G401.6 (cell line): ENCODE measurements around the gene SPEF1.

Experiments used
- FAIRE-seq: peaks from 2 replicates; lab custom pipeline; 2012; peaks lifted over from hg19 to GRCh38; lab: Jason Lieb, UNC

The SPEF1 gene

DNA sequence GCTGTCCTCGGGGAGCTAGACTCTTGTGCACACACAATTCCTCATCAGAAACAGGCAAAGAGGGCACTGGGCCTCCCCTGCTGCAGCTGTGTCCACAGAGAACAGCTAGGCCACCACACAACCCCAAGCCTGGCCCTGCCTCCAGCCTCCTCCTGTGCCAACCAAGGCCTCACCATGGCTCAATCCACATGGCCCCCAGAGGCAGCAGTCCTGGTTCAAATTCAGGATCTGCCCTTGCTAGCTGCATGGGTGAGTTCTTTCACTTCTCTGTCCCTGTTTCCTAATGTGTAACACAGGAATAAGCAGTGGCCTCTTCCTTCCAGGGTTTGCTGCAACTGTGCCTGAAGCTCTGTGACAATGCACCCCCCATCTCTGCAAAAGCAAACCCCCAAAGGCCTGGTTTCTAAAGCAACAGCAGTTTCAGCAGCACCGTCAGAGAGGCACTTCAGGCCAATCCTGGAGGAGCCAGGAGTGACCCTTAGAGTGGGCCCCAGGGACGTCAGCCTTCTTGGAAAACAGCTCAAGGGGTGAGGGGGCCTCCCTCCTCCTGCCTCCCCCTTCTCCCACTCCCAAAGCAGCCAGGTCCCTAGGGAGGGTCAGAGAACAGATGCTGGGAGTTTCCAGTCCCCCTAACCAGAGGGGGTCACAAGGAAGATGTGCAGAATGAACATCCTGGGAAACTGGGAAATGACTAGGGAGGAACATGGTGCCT is 15.9 kb downstream of the SPEF1 start:
- no peak for FAIRE-seq

DNA sequence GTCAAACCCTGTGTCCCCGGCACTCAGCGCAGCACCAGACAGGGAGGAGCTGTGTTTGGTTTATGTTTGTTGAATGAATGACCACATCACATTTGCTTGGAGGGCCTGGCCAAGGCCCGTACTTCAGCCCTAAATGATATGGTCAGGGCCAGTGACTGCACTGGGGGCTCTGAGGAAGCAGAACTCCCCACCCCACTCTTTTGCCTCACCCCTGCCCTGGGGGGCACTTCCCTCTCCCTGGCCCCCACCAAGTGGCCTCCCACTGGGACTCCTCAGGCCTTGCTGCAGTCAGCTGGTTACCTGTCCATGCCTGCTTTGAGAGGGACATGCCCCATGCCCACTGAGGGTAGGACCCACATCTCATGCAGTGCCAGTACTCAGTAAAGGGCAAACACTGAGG is 16.6 kb downstream of the SPEF1 start:
- no peak for FAIRE-seq

DNA sequence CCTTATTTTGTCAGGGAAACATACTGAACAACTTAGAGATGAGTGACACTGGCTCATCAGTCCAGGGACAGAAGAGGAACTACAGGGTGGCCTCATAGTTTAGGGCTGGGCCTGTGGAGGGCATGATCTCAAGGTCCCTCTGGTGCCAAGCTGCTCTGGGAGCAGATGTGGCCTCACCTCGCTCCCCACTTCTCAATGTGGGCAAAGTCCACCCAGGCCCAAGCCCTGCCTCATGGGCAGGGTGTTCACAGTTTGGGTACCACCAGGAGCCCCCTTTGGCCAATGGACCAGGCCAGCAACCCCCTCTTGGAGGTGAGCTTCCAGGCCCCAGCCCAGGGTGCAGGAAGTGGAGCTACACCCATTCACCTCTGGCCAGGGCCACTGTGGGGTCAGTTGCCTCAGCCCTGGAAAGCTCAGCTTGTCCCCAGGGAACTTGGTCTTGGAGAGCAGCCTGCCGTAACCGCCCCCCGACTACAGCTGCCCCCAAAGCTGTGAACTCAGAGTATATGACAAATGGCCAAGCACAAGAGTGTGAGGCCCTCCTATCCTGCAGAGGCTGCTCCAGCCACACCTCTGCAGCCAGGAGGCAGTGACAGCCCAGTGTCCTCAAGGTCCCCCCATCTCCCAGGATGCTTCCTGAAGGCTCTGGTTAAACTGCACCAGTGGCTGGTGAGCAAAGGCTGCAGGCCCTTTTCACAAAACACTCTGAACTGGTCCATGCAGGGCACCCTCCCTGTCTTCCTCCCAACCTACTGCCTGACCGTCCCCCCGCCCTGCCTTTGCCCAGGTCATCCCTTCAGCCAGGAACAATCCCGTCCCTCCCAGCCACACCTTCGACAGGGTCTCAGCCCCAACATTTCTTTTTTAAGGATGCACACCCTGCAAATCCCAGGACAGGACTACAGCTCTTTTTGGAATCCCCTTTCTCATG is 17.3 kb downstream of the SPEF1 start:
- no peak for FAIRE-seq

DNA sequence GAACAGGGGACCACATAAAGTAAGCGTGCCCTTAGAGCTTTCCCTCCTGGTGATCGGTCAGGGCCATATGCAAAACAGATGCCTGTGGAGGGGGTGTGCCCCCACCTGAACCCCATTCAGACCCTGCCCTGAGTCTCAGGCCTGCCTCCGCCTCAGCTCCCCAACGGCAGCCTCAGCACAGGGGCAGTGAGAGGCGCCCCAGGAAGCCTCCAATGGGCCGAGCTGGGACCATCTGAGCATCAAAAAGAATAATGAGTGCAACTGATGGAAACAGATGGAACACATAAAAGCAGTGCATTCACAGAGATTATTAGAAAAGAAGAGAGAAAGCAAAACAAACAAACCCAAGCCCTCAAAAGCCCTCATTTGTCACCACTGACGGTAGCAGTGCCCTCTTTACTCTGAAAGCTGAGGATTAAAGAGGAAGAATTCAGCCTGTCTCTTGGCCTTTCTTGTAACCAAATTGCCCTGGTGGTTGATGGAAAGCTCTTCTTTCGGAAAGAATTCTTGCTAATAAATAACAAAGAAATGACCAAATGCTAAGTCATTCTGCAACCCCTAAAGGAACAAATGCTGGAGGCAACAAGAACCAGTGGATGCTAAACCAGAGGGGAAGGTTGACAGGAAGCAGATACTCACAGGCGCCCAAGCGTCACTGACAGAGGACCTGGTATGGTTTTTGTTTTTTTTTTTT is 20.4 kb downstream of the SPEF1 start:
- FAIRE-seq = no peak

DNA sequence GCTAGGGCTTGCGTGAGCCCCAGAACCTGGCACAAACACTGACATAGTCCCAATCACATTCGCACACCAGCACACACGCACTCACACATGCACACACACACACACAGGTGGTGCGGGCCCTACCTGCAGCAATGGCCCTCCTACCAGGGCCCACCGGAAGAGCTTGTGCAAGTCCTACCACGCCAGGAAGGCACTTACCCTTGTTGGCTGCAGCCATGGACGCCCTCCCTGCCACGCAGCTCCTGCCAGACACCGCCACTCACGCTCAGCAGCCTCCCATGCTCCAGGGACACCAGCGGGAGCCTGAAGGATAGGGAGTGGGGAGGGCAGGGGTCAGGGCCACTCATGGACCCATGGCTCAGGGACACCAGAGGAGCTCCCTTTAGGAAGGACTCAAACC is 21.4 kb downstream of the SPEF1 start:
- FAIRE-seq = no peak

DNA sequence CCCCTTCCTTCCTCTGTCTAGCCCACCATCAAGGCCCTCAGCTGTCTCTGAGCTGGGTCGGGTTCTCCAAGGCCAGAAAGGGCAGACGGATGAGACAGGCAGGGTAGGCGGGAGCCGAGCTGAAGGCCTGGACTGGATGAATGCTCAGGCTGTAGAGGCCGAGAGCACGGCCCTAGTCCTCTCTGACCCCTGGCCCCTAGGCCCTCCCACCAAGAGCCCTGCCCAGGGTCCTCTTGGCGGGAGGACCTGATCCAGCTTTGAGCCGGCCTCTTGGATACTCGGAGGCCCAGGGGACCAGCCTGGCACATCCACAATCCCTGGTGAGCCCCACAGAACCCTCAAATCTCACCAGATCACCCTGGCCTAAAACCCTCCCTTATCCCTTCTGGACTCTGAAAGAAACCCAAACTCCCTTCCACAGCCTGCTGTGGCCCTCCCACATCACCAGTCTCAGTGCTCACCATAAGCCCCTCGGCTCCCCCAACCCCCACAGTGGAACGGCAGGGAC is 21.9 kb downstream of the SPEF1 start:
- no peak for FAIRE-seq

DNA sequence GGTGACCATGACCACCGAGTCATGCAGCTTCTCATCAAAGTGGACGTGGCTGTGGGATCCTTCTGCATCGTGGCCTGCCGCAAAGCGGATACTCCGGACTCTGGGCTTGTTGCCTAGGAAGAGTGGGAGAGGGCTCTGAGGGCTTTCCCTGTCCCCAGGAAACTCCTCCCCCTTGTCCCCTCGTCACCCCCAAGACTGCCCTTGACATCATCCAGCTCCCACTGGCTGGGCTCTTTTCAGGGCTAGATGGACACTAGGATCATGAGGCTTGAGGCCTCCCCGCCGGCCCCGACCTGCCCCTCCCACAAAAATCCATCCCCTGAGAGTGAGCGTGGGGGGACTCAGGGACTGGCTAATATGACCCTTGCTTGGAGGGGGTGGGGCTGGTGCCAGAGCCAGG is 22.7 kb downstream of the SPEF1 start:
- FAIRE-seq = no peak

DNA sequence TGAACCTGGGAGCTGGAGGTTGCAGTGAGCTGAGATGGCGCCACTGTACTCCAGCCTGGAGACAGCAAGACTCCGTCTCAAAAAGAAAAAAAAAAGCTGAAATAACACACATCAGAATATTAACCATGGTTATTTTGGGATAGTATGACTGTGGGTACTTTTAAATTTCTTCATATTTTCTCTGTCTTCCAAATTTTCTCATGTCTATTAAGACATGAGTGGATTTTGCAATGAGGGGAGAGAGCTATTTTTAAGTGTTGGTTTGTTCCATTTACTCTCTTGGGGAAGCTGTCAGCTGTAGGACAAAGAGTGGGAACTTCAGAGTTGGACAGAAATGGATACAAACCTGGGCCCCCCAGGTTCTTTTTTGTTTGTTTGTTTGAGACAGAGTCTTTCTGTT is 24.0 kb downstream of the SPEF1 start:
- FAIRE-seq = no peak

DNA sequence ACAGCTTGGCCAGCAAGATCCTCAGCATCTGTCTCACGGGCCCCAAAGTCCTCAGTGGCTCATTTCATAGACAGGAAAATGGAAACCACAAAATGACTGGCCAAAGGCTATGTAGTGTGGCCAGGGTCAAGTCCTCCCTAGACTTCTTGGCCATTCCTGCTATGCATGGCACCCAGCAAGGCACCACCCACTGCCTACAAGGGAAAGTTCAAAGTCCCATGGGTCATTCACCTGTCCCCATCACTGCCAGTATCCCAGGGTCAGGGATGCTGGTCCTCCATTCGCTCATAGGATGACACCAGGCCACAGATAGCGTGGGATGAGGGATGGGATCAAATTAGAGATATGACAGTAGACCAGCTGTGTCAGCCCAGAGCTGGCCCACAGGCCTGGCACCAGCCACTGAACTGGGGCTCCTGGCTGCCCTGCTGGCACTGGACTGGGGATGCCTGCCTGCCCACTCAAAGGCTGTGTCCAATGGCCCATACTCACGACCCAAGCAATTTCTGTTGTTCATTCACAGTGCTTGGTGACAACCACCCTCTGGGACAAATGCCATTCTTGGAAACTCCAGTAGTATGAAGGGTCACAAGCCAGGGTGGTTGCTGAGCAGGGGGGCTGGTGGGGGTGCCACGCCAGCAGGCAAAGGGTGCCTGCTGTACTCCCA is 25.3 kb downstream of the SPEF1 start:
- no peak for FAIRE-seq

DNA sequence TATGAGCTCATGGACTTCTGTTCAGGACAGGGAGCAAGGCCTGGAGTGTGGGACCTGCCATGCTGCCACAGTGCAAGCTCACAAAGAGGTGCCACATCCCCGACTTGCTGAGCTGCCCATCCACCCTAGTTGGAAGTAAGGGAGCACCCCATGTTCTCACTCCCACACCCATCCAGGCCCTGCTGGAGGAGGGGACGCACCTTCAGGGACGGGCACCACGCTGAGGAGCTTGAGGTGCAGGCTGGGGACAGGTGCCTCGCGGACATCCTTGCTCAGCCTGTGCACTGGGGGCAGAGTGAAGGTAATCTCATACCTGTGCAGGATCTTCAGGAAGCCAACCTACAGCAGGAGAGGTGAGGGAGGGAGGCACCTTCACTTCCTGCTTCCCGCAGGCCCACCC is 26.0 kb downstream of the SPEF1 start:
- FAIRE-seq = no peak

DNA sequence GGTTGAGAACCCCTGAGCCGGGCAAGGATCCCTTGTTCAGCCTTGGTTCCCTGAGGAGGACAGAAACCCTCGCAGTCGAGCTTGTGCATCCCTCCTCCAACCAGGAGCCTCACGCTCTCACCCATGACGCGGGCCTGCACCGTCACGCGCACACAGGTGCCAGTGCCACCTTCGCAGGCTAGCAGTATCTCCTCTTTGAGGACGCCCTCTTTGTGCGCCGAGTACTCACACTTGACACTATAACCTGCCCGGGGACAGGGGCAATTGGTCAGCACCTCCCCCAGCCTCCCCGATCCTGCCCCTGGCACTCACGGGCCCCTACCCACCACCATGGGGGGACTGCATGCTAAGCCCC is 27.0 kb downstream of the SPEF1 start:
- no peak for FAIRE-seq

DNA sequence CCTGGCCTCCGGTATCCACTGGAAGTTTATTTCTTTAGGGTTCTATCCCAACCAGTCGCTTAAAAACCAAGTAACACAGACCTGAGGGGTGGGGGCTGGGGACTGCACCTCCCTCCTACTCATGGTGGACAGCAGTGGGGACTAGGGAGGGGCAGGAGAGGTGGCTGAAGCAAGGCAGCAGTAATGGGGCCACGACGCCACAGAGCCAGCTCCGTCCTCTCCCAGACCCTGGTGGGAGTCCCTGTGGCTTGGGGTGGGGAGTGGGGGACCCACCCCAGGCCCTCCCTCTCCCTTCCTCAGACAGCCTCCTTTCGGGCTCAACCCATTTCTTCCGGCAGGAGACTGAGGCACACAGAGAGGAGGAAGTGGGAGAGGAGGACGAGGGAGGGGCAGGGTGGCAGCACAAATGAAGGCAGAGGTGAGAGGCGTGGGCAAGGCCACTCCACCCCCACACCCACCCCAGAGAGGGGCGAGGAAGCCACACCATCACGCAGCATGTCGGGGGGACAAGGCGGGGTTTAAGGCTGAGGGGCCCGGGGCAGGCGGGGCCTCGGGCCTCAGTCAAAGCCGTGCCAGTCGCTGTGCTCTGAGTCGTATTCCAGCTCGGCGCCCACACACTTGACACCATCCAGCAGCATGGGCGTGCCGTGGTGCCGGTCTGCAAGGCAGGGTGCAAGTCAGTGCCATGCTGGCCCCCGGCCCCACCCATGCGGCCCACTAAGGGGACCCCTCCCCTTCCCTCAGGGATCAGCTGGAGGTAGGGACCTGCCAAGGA is 27.6 kb downstream of the SPEF1 start:
- no peak for FAIRE-seq

DNA sequence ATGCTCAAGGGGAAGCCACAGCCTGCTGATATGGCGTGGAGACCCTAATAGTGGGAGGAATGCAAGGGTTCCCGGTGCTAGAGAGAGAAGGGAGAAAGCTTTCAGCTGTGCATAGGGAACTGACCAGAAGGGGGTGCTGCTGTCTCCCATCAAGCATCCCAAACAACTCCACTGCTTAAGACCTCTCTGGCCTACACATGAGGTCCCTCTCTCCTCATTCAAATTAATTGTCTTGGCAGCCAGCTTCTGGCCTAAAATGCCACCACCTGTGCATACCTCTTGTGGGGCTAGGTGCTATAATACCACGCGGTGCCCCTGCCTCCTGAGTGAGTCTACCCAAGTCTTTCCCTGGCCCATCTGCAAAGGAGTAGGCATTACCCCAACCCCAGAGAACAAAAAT is 28.1 kb downstream of the SPEF1 start:
- FAIRE-seq = no peak

DNA sequence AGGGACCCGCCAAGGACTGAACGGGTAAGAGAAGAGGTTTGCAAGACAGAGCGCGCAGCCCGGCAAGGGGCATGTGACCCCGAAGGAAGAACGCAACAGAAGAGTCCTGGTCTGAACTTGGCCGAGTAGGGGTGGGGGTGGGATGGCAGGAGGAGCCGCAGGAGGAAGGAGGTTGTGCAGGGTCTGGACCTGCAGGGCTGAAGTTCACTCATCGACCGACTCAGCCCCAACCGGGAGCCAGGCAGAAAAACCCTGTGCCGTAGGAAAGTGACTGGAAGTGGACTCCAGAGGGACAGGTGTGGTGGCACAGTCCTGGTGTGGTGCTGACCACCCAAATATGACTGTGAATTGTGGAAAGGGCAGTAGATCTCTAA is 28.9 kb downstream of the SPEF1 start:
- FAIRE-seq = no peak

DNA sequence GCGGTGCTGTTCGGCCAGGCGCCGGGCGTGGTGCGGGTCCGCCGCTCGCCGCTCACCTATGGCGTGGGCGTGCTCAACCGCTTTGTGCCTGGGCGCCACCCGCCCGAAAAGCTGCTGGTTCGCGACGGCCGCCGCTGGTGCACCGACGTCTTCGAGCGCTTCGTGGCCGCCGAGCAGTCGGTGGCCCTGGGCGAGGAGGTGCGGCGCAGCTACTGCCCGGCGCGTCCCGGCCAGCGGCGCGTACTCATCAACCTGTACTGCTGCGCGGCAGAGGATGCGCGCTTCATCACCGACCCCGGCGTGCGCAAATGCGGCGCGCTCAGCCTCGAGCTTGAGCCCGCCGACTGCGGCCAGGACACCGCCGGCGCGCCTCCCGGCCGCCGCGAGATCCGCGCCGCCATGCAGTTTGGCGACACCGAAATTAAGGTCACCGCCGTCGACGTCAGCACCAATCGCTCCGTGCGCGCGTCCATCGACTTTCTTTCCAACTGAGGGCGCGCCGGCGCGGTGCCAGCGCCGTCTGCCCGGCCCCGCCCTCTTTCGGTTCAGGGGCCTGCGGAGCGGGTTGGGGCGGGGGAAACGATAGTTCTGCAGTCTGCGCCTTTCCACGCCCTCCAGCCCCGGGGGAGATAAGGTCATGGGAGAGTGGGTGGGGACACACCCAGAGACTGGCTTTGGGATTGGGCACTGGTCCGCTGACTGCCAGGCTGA is 29.4 kb downstream of the SPEF1 start:
- FAIRE-seq = no peak

DNA sequence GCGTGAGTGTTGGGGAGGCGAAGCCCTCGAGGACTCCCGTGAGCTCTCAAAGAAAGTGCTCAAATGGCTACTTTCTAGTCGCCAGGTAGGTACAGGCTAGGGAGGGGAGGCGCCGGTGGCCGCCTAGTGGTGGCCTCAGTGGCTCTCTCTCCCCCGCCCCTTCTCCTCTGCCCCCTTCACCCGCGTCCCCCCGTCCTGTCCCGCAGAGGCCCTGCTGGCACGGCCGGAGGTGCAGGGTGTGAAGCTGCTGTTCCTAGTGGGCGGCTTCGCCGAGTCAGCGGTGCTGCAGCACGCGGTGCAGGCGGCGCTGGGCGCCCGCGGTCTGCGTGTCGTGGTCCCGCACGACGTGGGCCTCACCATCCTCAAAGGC is 30.0 kb downstream of the SPEF1 start:
- no peak for FAIRE-seq

DNA sequence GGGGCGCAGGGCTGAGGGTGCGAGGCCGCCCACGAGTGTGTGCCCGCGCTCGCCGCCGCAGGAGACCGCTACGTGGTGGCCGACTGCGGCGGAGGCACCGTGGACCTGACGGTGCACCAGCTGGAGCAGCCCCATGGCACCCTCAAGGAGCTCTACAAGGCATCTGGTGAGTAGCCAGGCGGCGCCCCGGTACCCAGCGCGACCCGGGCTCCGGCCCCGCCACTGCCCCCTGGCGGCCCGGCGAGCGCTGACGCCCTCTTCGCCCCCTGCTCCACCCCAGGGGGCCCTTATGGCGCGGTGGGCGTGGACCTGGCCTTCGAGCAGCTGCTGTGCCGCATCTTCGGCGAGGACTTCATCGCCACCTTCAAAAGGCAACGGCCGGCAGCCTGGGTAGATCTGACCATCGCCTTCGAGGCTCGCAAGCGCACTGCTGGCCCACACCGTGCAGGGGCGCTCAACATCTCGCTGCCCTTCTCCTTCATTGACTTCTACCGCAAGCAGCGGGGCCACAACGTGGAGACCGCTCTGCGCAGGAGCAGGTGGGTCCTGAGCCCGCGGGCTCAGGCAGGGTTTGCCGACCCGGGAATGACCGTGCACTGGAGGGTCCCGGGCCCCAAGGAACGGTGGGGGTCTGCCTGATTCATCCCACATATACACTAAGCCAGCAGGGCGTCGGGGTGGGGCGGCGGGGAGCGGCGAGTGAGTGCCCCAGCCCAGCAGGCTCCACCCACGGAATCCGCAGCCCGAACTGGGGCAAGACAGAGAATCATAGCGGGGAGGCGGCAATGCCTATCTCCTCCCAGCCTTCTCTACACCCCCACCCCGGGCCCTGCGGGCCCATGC is 31.3 kb downstream of the SPEF1 start:
- FAIRE-seq = no peak

DNA sequence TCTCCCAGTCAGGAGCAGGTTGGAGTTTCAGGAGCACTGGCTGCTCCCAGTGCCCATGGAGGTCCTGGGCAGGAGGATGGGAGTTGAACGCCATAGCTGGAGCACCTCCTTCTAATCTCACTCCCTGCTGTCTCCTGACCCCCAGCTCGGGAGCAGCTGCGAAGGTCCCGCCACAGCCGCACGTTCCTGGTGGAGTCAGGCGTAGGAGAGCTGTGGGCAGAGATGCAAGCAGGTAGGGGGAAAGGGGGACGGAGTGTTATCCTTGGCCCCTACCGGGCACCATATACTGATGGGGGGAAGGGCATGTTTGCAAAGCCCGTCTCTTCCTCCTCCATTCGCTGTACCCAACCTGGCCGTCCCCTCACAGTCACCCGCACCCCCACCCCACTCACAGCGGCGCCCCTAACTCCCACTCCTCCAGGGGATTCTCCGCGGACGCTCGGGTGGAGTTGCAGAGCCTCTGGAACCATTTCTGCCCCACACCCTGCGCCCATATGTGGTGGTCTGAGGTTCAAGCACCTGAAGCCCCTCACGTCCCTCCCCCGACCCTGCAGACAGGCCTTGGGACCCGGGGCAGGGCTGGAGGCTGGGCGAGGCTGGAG is 32.1 kb downstream of the SPEF1 start:
- no peak for FAIRE-seq

DNA sequence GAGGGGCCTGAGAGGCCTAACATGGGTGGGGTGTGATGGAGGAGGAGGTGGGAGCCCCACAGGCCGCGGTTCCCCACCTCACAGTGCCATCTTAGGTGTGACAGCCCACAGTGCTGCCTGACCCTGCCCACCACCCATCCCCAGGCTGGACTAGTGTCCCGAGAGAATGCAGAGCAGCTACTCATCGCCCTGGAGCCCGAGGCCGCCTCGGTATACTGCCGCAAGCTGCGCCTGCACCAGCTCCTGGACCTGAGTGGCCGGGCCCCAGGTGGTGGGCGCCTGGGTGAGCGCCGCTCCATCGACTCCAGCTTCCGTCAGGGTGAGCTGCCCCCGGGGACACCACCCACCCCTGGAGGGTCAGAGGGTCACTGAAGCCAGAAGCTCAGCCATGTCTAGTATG is 33.2 kb downstream of the SPEF1 start:
- FAIRE-seq = no peak

DNA sequence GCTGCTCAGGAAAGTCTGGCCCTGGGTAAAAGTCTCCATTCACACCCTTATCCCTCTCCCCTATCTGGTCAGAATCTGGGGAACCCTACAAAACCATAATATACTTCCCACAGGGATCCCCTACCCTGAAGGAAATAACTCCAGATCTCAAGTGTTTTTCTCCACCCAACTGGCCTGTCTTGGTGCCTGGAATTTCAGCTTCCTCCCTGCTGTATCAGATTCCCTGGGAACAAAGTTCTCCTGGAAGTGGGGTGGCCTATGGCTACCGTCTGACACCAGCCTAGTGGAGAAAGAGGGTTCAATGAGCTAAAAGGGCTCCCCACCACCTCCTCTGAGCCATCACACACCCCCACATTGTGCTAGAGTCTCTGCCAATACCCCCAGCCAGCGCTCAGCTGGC is 33.8 kb downstream of the SPEF1 start:
- FAIRE-seq = no peak
